ENCODE results near the gene MORC1. TPM values are rescaled to one million over a fixed set of nuclear protein-coding genes. Genes with fewer than 3 reads are reported as not detected.
A peak's percentile ranks its signal among the peaks of the same experiment; 100 is the strongest.
"Not testable (repeated sequence)": the region's sequence is repeated elsewhere in the genome, so short reads cannot be mapped to it uniquely, and the experiment has no call there.

MORC1 gene
- total RNA-seq, 3 donors from 2014 or later = not detected

GRCh38 chr3:109081746-109082510, 36.0 kb downstream of the MORC1 start:
- ATAC-seq (peak; percentile 86), DNase-seq (peak in 2 of 3 donors; percentile 20 to 58)
- intact Hi-C loops (cut with DNase I, micrococcal nuclease) = loop anchor here in 1 of 2 donors (2.0 kb wide), 1 partner anchor 31 kb away; no protein-coding TSS in a partner anchor
- TF ChIP-seq CTCF (IDR thresholded peaks at IDR 0.05) = peak; percentile 51
- Histone ChIP-seq H3K36me3 (ENCODE audit: low read depth) (no peaks in the 10 kb centered on the region), H3K4me3 (no peak overlapping the region), H3K4me1 (ENCODE audit: low read depth) (no peaks in the 10 kb centered on the region), H3K9me3 (no peaks in the 10 kb centered on the region)

GRCh38 chr3:109080090-109080489, 37.8 kb downstream of the MORC1 start:
- intact Hi-C loops (cut with DNase I, micrococcal nuclease) = loop anchor here in 1 of 2 donors (2.0 kb wide), 1 partner anchor 29 kb away; no protein-coding TSS in a partner anchor
- H3K9me3 ChIP-seq; ATAC-seq; H3K36me3 ChIP-seq (ENCODE audit: low read depth); DNase-seq; H3K4me1 ChIP-seq (ENCODE audit: low read depth); H3K4me3 ChIP-seq: not testable (repeated sequence)

GRCh38 chr3:109073116-109073515, 44.8 kb downstream of the MORC1 start:
- Histone ChIP-seq H3K4me1 (ENCODE audit: low read depth) (no peaks in the 10 kb centered on the region), H3K36me3 (ENCODE audit: low read depth) (no peaks in the 10 kb centered on the region), H3K4me3 (no peak overlapping the region), H3K9me3 (no peaks in the 10 kb centered on the region)
- no peak for DNase-seq
- intact Hi-C loops (cut with DNase I, micrococcal nuclease) = no loop called here
- no peak for ATAC-seq
- TF ChIP-seq CTCF (IDR thresholded peaks at IDR 0.05) = no peak

GRCh38 chr3:109072194-109072593, 45.7 kb downstream of the MORC1 start:
- Histone ChIP-seq H3K4me1 (ENCODE audit: low read depth) (no peaks in the 10 kb centered on the region), H3K9me3 (no peaks in the 10 kb centered on the region), H3K36me3 (ENCODE audit: low read depth) (no peaks in the 10 kb centered on the region), H3K4me3 (no peak overlapping the region)
- DNase-seq = no peak
- intact Hi-C loops (cut with DNase I, micrococcal nuclease) = no loop called here
- TF ChIP-seq CTCF (IDR thresholded peaks at IDR 0.05) = no peak
- ATAC-seq = no peak

GRCh38 chr3:109071350-109072142, 46.4 kb downstream of the MORC1 start:
- intact Hi-C loops (cut with DNase I, micrococcal nuclease) = no loop called here
- H3K4me3 ChIP-seq = no peak overlapping the region
- no peak for TF ChIP-seq CTCF (IDR thresholded peaks at IDR 0.05)
- no peaks in the 10 kb centered on the region for H3K4me1 ChIP-seq (ENCODE audit: low read depth)
- H3K36me3 ChIP-seq (ENCODE audit: low read depth) = no peaks in the 10 kb centered on the region
- DNase-seq = no peak
- no peaks in the 10 kb centered on the region for H3K9me3 ChIP-seq
- ATAC-seq = peak; percentile 27

- Histone ChIP-seq H3K4me3 (no peak overlapping the region), H3K4me1 (ENCODE audit: low read depth) (no peaks in the 10 kb centered on the region), H3K9me3 (no peaks in the 10 kb centered on the region), H3K36me3 (ENCODE audit: low read depth) (no peaks in the 10 kb centered on the region)
- ATAC-seq = no peak
- intact Hi-C loops (cut with DNase I, micrococcal nuclease) = no loop called here
- no peak for TF ChIP-seq CTCF (IDR thresholded peaks at IDR 0.05)
- no peak for DNase-seq
Measured at GRCh38 chr3:109070211-109070610, 47.7 kb downstream of the MORC1 start.

Measured in mucosa of descending colon (tissue), 3 donors.